Calu3 (cell line): ENCODE results near the gene ARID5B. TPM values are rescaled to one million over a fixed set of nuclear protein-coding genes. Genes with fewer than 3 reads are reported as not detected.
A peak's percentile ranks its signal among the peaks of the same experiment; 100 is the strongest.

Experiments used
- BruUV-seq: library from RNA; stranded (reverse); fragments of 400-500 nt; replicated peaks from 2 replicates; lab custom pipeline; 2021; lab: Mats Ljungman, UMichigan
- CTCF ChIA-PET: fragments of 300-600 bp; sonication (Branson Sonifier 250); formaldehyde crosslinking; loops from one replicate; lab custom pipeline; 2022; ENCODE audit warnings: antibody characterized with exemption; lab: Charles Lee
- DNase-seq: peaks from one replicate; pipeline ENCODE4 v3.0.0; 2022
- H3K27ac Mint-ChIP-seq: one replicate; pipeline ENCODE4 v1.8.0; 2022; ENCODE audit warnings: mixed read lengths; ENCODE audit not compliant: unreplicated experiment
- H3K27me3 Mint-ChIP-seq: one replicate; pipeline ENCODE4 v1.8.0; 2022; ENCODE audit warnings: mixed read lengths; ENCODE audit not compliant: unreplicated experiment
- H3K36me3 Mint-ChIP-seq: one replicate; pipeline ENCODE4 v1.8.0; 2022; ENCODE audit warnings: mild to moderate bottlenecking, moderate library complexity, mixed read lengths; ENCODE audit not compliant: insufficient read depth, unreplicated experiment
- H3K4me1 Mint-ChIP-seq: one replicate; pipeline ENCODE4 v1.8.0; 2022; ENCODE audit warnings: mild to moderate bottlenecking, low read depth, mixed read lengths; ENCODE audit not compliant: unreplicated experiment
- H3K4me3 Mint-ChIP-seq: one replicate; pipeline ENCODE4 v1.8.0; 2022; ENCODE audit warnings: mild to moderate bottlenecking, low read depth, moderate library complexity, mixed read lengths; ENCODE audit not compliant: unreplicated experiment
- H3K9me3 Mint-ChIP-seq: one replicate; pipeline ENCODE4 v1.8.0; 2022; ENCODE audit warnings: low read depth, mixed read lengths; ENCODE audit not compliant: unreplicated experiment
- intact Hi-C: fragments of 100-400 bp; cut with micrococcal nuclease; formaldehyde crosslinking; loops from one replicate; pipeline ENCODE4 v1.10.0; 2022; ENCODE audit not compliant: unreplicated experiment
- total RNA-seq: library from RNA; stranded (reverse); gene quantifications from 2 replicates; pipeline ENCODE4 v1.2.3, GENCODE V29; 2022
- TF ChIP-seq, protein P1 (sequence below): fragments of 200-600 bp; IDR thresholded peaks from one replicate; pipeline ENCODE4 v1.8.0; 2022; ENCODE audit warnings: antibody characterized with exemption; ENCODE audit not compliant: unreplicated experiment

Gene ARID5B
- total RNA-seq, 1 experiment from 2014 or later = 10.0 TPM

DNA sequence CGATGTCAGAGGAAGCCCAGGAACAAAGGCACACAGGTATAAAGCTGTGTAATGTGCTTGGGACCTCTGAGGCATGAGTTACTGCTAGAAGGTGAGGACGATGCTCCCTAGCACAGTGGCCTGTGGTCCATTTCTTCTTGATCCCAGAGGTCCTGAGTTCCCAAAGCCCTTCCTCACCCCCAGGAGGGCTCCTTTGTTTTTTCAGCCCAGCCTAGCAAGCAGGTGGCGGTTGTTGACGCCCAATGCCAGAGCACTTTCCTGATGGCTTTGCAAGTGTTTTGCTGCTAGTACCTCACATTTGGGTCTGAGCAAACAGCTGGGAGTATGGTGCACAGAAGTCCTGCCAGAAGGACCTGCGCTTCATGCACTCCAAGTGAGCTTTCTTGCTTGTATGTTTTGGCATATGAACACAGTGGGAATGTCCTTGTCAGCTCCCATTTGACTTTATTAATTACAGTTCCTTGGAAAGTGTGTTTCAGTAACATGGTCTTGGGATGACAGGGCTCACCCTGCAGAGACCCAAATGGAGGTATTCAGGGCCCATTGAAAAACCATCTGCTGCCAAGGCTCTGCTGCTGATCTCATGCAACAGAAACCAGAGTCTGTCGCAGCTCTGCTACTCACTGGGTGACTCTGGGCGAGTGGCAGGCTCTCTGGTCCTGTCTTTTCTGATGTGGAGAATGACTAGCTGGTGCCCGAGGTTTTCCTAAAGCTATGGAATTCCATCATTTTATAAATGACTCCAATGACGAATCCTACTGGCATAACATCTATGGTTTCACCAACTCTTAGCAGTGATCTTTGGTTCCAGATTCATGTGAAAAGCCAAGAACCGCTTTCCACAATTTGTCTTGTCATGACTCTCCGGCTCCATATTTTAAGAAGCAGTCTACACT is 134.9 kb downstream of the ARID5B start:
- intact Hi-C loops = loop anchor here (1.0 to 5.0 kb wide), 3 partner anchors 136 to 391 kb away; no protein-coding TSS in a partner anchor
- no peaks in the 10 kb centered on the region for H3K36me3 Mint-ChIP-seq
- H3K4me3 Mint-ChIP-seq = no peak overlapping the region
- no peak for DNase-seq
- H3K4me1 Mint-ChIP-seq = peaks cover 42% of the 10 kb centered on the region
- no peaks in the 10 kb centered on the region for H3K9me3 Mint-ChIP-seq
- H3K27ac Mint-ChIP-seq = peak overlapping the region; percentile 64
- TF ChIP-seq, protein P1, sequence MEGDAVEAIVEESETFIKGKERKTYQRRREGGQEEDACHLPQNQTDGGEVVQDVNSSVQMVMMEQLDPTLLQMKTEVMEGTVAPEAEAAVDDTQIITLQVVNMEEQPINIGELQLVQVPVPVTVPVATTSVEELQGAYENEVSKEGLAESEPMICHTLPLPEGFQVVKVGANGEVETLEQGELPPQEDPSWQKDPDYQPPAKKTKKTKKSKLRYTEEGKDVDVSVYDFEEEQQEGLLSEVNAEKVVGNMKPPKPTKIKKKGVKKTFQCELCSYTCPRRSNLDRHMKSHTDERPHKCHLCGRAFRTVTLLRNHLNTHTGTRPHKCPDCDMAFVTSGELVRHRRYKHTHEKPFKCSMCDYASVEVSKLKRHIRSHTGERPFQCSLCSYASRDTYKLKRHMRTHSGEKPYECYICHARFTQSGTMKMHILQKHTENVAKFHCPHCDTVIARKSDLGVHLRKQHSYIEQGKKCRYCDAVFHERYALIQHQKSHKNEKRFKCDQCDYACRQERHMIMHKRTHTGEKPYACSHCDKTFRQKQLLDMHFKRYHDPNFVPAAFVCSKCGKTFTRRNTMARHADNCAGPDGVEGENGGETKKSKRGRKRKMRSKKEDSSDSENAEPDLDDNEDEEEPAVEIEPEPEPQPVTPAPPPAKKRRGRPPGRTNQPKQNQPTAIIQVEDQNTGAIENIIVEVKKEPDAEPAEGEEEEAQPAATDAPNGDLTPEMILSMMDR = no peak
- BruUV-seq = no TSS peak
- CTCF ChIA-PET = interaction anchor here (0.6 to 5.1 kb wide), 11 partner anchors 7 to 378 kb away, joined by 3 to 71 read pairs (median 4); no protein-coding TSS in a partner anchor
- H3K27me3 Mint-ChIP-seq = no peaks in the 10 kb centered on the region

DNA sequence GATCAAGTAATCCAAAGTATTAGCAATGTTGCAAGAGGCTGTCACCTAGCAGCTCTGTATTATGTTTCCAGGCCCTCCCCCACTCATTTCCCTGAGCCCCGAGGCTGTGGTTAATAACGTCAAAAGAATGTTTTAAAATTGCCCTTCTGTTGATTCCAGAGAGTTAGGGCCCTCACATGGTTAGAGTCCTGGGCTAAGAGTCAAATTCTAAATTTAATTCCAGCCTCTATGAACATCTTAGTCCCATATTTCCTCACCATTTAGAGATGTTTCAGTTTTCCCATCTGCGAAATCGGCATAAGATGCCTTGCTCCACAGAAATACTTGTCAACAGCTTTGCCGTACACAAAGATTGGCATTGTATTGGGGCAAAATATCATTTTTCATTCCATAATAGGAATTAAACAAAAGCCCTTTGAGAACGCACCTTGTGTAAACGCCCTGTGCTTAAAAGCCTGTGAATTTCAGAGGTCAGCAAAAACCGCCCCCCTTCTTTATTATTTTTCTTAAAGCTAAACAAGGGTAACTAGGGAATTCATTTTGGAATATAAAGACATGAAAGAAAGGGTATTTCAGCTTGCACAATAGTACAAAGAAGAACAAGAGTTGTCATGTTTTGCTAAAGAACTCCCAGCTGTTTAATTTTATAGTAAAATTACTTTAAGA is 135.8 kb downstream of the ARID5B start:
- Mint-ChIP-seq H3K4me1 (peaks cover 49% of the 10 kb centered on the region), H3K9me3 (no peaks in the 10 kb centered on the region), H3K36me3 (no peaks in the 10 kb centered on the region), H3K27me3 (no peaks in the 10 kb centered on the region), H3K27ac (peak overlapping the region; percentile 64), H3K4me3 (no peak overlapping the region)
- BruUV-seq = no TSS peak
- DNase-seq = peak; percentile 56
- TF ChIP-seq, protein P1 = no peak
- intact Hi-C loops = loop anchor here (1.0 to 5.0 kb wide), 3 partner anchors 137 to 390 kb away; no protein-coding TSS in a partner anchor
- CTCF ChIA-PET = interaction anchor here (0.6 to 5.1 kb wide), 20 partner anchors 8 to 396 kb away, joined by 3 to 71 read pairs (median 4); no protein-coding TSS in a partner anchor

DNA sequence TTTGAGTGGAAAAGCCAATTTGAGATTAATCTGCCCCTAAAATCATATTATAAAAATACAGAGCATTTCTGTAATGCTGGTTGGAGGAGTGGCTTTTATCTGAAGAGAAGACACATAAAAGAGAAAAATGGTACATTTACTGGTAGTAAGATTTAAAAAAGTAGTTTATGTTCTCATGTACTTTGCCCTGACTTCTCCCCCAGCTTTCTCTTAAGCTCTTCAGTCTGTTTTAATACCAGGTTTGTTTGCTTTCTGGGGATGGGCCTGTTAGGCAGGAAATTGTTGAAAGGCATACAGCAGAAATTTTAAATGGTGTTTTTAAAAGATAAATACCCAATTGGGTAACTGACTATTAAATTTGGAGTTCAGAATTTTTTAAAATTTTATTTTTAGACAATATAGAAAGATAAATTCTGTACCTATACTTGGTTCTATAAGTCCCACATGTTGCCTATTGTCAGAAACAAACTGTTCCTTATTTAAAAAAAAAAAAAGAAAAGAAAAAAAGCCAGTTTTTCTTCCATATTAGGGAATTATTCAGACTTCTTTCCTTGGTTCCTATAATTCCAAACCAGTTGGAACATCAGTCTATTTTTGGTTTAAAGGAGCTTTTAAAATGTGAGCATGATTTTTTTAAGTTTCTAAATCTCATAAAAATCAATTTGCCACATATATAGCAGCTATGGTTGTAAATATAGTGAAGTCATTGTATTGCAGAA is 136.6 kb downstream of the ARID5B start:
- H3K4me3 Mint-ChIP-seq = peak overlapping the region; percentile 7
- intact Hi-C loops = loop anchor here (1.0 to 5.0 kb wide), 7 partner anchors 57 to 389 kb away; no protein-coding TSS in a partner anchor
- H3K27me3 Mint-ChIP-seq = no peaks in the 10 kb centered on the region
- TF ChIP-seq, protein P1 = no peak
- CTCF ChIA-PET = interaction anchor here (0.6 to 5.1 kb wide), 25 partner anchors 9 to 395 kb away, joined by 3 to 71 read pairs (median 4); no protein-coding TSS in a partner anchor
- H3K36me3 Mint-ChIP-seq = no peaks in the 10 kb centered on the region
- peak overlapping the region; percentile 64 for H3K27ac Mint-ChIP-seq
- peaks cover 54% of the 10 kb centered on the region for H3K4me1 Mint-ChIP-seq
- peak; percentile 21 for DNase-seq
- BruUV-seq = no TSS peak
- H3K9me3 Mint-ChIP-seq = no peaks in the 10 kb centered on the region
